SK-MEL-5 (cell line): ENCODE results near the gene TNFRSF21. TPM values are rescaled to one million over a fixed set of nuclear protein-coding genes. Genes with fewer than 3 reads are reported as not detected.

ENCODE experiments used
- total RNA-seq: library from RNA; depleted of rRNA; stranded (reverse); fragments of >200 nt; shearing (Covaris generic); gene quantifications from 2 replicates; pipeline ENCODE4 v1.2.3, GENCODE V29; 2014; rRNA removed

Gene TNFRSF21
- total RNA-seq, 1 experiment from 2014 or later = 15.0 TPM

Other genes starting within 250 kb of the TNFRSF21 start
- gene CD2AP, start 167.9 kb upstream of the TNFRSF21 start, total RNA-seq = 26.5 and 29.9 TPM in 2 replicates